Liver (tissue), 3 donors: Measurements from ENCODE around the gene NELL1.

Experiments used
- ATF3 ChIP-seq: IDR thresholded peaks from 2 replicates; pipeline ENCODE4 v1.6.1; 2016; ENCODE audit warnings: antibody characterized with exemption
- CTCF ChIP-seq: fragments of 150-350 bp; IDR thresholded peaks from 2 replicates; pipeline ENCODE4 v1.5.1; 2017; ENCODE audit warnings: improper control_type of control experiment, low read depth, low read length; ENCODE audit not compliant: missing input control
- EGR1 ChIP-seq, 2 donors: IDR thresholded peaks; 2 replicates each; pipeline ENCODE4 v1.6.1; 2016 to 2018; ENCODE audit warnings: antibody characterized with exemption in 2 of 2, low read depth in 2 of 2
- FOXA1 ChIP-seq: IDR thresholded peaks from 2 replicates; pipeline ENCODE4 v1.6.1; 2016; ENCODE audit warnings: antibody characterized with exemption
- JUND ChIP-seq, 2 donors: IDR thresholded peaks; 2 replicates each; pipeline ENCODE4 v1.6.1; 2016; ENCODE audit warnings: antibody characterized with exemption in 2 of 2
- MAX ChIP-seq: IDR thresholded peaks from 2 replicates; pipeline ENCODE4 v1.6.1; 2016; ENCODE audit warnings: antibody characterized with exemption
- REST ChIP-seq: IDR thresholded peaks from 2 replicates; pipeline ENCODE4 v1.6.1; 2016; ENCODE audit warnings: antibody characterized with exemption, mild to moderate bottlenecking
- RXRA ChIP-seq, 2 donors: IDR thresholded peaks; 2 replicates each; pipeline ENCODE4 v1.6.1; 2017 to 2018; ENCODE audit warnings: antibody characterized with exemption in 2 of 2, mild to moderate bottlenecking in 1 of 2
- TAF1 ChIP-seq: conservative IDR thresholded peaks from 2 replicates; pipeline ENCODE4 v1.6.1; 2016; ENCODE audit warnings: antibody characterized with exemption, mild to moderate bottlenecking
- YY1 ChIP-seq: IDR thresholded peaks from 2 replicates; pipeline ENCODE4 v1.6.1; 2016; ENCODE audit warnings: antibody characterized with exemption, mild to moderate bottlenecking
- donor health status: healthy.
- donor health status: healthy.

- TF ChIP-seq RXRA (IDR thresholded peaks at IDR 0.05) (no peak), JUND (IDR thresholded peaks at IDR 0.05) (no peak), YY1 (no peak), CTCF (no peak), ATF3 (no peak), FOXA1 (no peak), MAX (no peak), REST (no peak), EGR1 (IDR thresholded peaks at IDR 0.05; ENCODE audit: low read depth in 2 of 2) (no peak), TAF1 (no peak)
Observed at GRCh38 chr11:21520244-21520643, 850.9 kb downstream of the NELL1 start.
